OCI-LY1 (cell line): ENCODE results near the gene PSMD6.

Experiments used
- H2AFZ ChIP-seq: fragments of 200-600 bp; sonication (generic), shearing (Covaris generic); 2 replicates; pipeline ENCODE4 v1.6.0; 2014; ENCODE audit warnings: antibody characterized with exemption, mild to moderate bottlenecking, low read length
- H3F3A ChIP-seq: fragments of 200-600 bp; sonication (generic), shearing (Covaris generic); 2 replicates; pipeline ENCODE4 v1.6.0; 2014; ENCODE audit warnings: mild to moderate bottlenecking, antibody characterized with exemption, low read length, moderate library complexity; ENCODE audit not compliant: insufficient read depth
- H3K27ac ChIP-seq: fragments of 200-600 bp; sonication (generic); 2 replicates; pipeline ENCODE4 v1.5.1; 2014; ENCODE audit warnings: low read length, mixed run types, mild to moderate bottlenecking, low read depth; ENCODE audit not compliant: poor library complexity, severe bottlenecking
- H3K27me3 ChIP-seq: fragments of 200-600 bp; sonication (generic); 2 replicates; pipeline ENCODE4 v1.6.0; 2014; ENCODE audit warnings: antibody characterized with exemption, mild to moderate bottlenecking, low read length, moderate library complexity; ENCODE audit not compliant: insufficient read depth
- H3K36me3 ChIP-seq: fragments of 200-600 bp; sonication (generic); 2 replicates; pipeline ENCODE4 v1.6.1; 2014; ENCODE audit warnings: mild to moderate bottlenecking, antibody characterized with exemption, low read length, moderate library complexity, mixed read lengths; ENCODE audit not compliant: insufficient read depth
- H3K4me1 ChIP-seq: fragments of 200-600 bp; sonication (generic); 2 replicates; pipeline ENCODE4 v1.5.1; 2014; ENCODE audit warnings: mild to moderate bottlenecking, low read length, moderate library complexity; ENCODE audit not compliant: insufficient read depth, severe bottlenecking
- H3K4me2 ChIP-seq: fragments of 200-600 bp; sonication (generic), shearing (Covaris generic); 2 replicates; pipeline ENCODE4 v1.6.1; 2014; ENCODE audit warnings: low read length
- H3K4me3 ChIP-seq: fragments of 200-600 bp; sonication (generic); 2 replicates; pipeline ENCODE4 v1.5.1; 2014; ENCODE audit warnings: low read length, low read depth, mild to moderate bottlenecking, mixed read lengths; ENCODE audit not compliant: poor library complexity, severe bottlenecking
- H3K79me2 ChIP-seq: fragments of 200-600 bp; shearing (Covaris generic); 2 replicates; pipeline ENCODE4 v1.6.1; 2016; ENCODE audit warnings: mixed run types, low read length, mixed read lengths; ENCODE audit not compliant: insufficient read depth
- H3K9ac ChIP-seq: fragments of 200-600 bp; sonication (generic), shearing (Covaris generic); 2 replicates; pipeline ENCODE4 v1.6.1; 2014; ENCODE audit warnings: mild to moderate bottlenecking, low read length, mixed read lengths
- H3K9me2 ChIP-seq: fragments of 200-600 bp; sonication (generic), shearing (Covaris generic); 2 replicates; pipeline ENCODE4 v1.6.1; 2014; ENCODE audit warnings: low read depth, mild to moderate bottlenecking, low read length, mixed read lengths
- H3K9me3 ChIP-seq: fragments of 200-600 bp; shearing (Covaris generic); 2 replicates; pipeline ENCODE4 v1.6.1; 2014; ENCODE audit warnings: low read length, mixed read lengths
- H4K20me1 ChIP-seq: fragments of 200-600 bp; sonication (generic), shearing (Covaris generic); 2 replicates; pipeline ENCODE4 v1.6.0; 2016; ENCODE audit warnings: mild to moderate bottlenecking, low read length; ENCODE audit not compliant: insufficient read depth
- CTCF ChIP-seq: fragments of 200-600 bp; sonication (generic), shearing (Covaris generic); IDR thresholded peaks from 2 replicates; pipeline ENCODE4 v1.5.1; 2017; ENCODE audit warnings: mild to moderate bottlenecking, antibody characterized with exemption, low read length, moderate library complexity, mixed read lengths
- EZH2 ChIP-seq: fragments of 200-600 bp; sonication (generic), shearing (Covaris generic); IDR thresholded peaks from 2 replicates; pipeline ENCODE4 v1.8.0; 2017; ENCODE audit warnings: borderline replicate concordance, mixed run types, mild to moderate bottlenecking, antibody characterized with exemption, low read length, moderate library complexity, mixed read lengths

Gene PSMD6

GRCh38 chr3:64067506-64068346 lies 44.4 kb upstream of the PSMD6 start:
- Histone ChIP-seq H3K36me3 (no peaks in the 10 kb centered on the region), H3K79me2 (no peaks in the 10 kb centered on the region), H3K27me3 (no peaks in the 10 kb centered on the region; the same call in 1 of the 2 replicates), H4K20me1 (no peaks in the 10 kb centered on the region), H3K4me2 (no peak overlapping the region), H3F3A (no peaks in the 10 kb centered on the region), H3K4me3 (no peak overlapping the region), H2AFZ (no peak overlapping the region), H3K4me1 (no peaks in the 10 kb centered on the region), H3K27ac (no peak overlapping the region), H3K9me2 (no peaks in the 10 kb centered on the region), H3K9ac (no peak overlapping the region), H3K9me3 (no peaks in the 10 kb centered on the region)
- TF ChIP-seq EZH2 (no peak), CTCF (no peak)

GRCh38 chr3:64064804-64065203 lies 41.5 kb upstream of the PSMD6 start:
- H3K4me3 ChIP-seq = no peak overlapping the region
- TF ChIP-seq EZH2 = no peak
- no peak for TF ChIP-seq CTCF
- H3K9me2 ChIP-seq = no peaks in the 10 kb centered on the region
- H2AFZ ChIP-seq = no peak overlapping the region
- no peaks in the 10 kb centered on the region for H3F3A ChIP-seq
- no peak overlapping the region for H3K27ac ChIP-seq
- H3K4me2 ChIP-seq = no peak overlapping the region
- H4K20me1 ChIP-seq = no peaks in the 10 kb centered on the region
- no peaks in the 10 kb centered on the region for H3K4me1 ChIP-seq
- no peaks in the 10 kb centered on the region for H3K79me2 ChIP-seq
- no peaks in the 10 kb centered on the region for H3K9me3 ChIP-seq
- H3K9ac ChIP-seq = no peak overlapping the region
- no peaks in the 10 kb centered on the region; the same call in 1 of the 2 replicates for H3K27me3 ChIP-seq
- no peaks in the 10 kb centered on the region for H3K36me3 ChIP-seq

- no peaks in the 10 kb centered on the region for H3K36me3 ChIP-seq
- no peak overlapping the region for H3K27ac ChIP-seq
- H3K9me2 ChIP-seq = no peaks in the 10 kb centered on the region
- no peaks in the 10 kb centered on the region; the same call in 1 of the 2 replicates for H3K27me3 ChIP-seq
- no peaks in the 10 kb centered on the region for H3K9me3 ChIP-seq
- no peak overlapping the region for H3K4me2 ChIP-seq
- H3K79me2 ChIP-seq = no peaks in the 10 kb centered on the region
- no peaks in the 10 kb centered on the region for H3K4me1 ChIP-seq
- no peak overlapping the region for H2AFZ ChIP-seq
- H3K4me3 ChIP-seq = no peak overlapping the region
- no peaks in the 10 kb centered on the region for H3F3A ChIP-seq
- TF ChIP-seq CTCF = no peak
- TF ChIP-seq EZH2 = no peak
- no peaks in the 10 kb centered on the region for H4K20me1 ChIP-seq
- no peak overlapping the region for H3K9ac ChIP-seq
These were observed 40.7 kb upstream of the PSMD6 start for GRCh38 chr3:64063983-64064438.
